Measurements from ENCODE around the gene FNDC7.
"Not testable (repeated sequence)": the region's sequence is repeated elsewhere in the genome, so short reads cannot be mapped to it uniquely, and the experiment has no call there.

Gene FNDC7

DNA sequence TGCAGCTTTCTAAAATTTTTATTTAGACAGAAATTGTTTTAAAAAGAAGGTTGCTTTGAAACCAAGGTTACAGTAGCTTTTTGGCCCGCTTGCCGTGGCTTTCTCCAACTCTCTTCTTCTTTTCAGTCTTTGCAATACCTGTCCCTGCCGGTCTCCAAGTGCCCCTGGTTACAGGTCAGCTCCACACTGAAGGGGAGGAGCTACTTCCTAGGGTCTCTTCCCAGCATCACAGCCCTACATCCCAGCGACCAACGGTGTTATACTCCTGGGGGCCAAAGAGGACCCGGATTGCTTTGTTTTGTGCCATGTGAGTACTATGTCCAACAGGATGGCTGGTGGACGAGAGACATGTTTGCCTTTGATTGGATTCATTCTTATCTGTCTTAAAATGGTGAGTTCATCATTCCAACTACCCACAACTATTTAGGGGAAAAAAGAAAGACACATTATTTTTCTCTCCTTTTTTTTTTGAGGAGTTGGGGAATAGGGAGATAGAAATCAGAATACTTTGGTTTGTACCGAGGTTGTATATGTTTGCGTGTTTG is at the start of gene FNDC7:
TSS of gene FNDC7 (plus strand) at position 303 of the 545 bp plus-strand sequence. CDS start at position 329, 26 bp downstream.
- no peak for TF ChIP-seq CTCF (conservative IDR thresholded peaks at IDR 0.05; ENCODE audit: low read depth)
- POLR2A ChIA-PET (ENCODE audit: low non-redundant PET): no interaction called here
- CTCF ChIA-PET: interaction anchor here (0.6 kb wide), 1 partner anchor 14 kb away, joined by 7 read pairs; no protein-coding TSS in a partner anchor
- no peak for DNase-seq (ENCODE audit: low spot score)
- no peak within 1 kb of the TSS for H3K27ac ChIP-seq

DNA sequence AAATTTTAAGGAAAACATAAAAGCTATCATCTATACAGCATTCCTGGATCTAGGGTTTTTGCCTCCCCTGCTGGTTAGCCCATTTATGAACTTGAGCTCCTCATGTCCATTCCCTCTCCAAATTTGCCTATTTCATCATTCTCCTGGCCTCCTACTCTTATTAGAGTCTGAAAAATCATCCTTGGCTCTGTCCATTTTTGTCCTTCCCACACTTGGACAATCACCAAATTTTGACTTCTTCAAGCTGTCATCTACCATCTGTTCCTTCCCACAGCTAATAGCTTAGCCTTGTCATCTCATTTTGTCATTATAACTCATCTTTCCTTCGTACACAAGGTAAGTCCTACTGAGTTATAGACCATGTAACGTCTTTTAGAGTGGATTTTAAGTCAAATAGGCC is 49.6 kb upstream of the FNDC7 start:
- no peak for DNase-seq (ENCODE audit: low spot score)
- ChIA-PET CTCF (interaction anchor here (0.5 to 0.7 kb wide), 2 partner anchors 144 to 539 kb away, joined by 3 to 5 read pairs; no protein-coding TSS in a partner anchor), POLR2A (ENCODE audit: low non-redundant PET) (no interaction called here)
- TF ChIP-seq CTCF (conservative IDR thresholded peaks at IDR 0.05; ENCODE audit: low read depth): no peak
- no peak overlapping the region for H3K27ac ChIP-seq

- POLR2A ChIA-PET (ENCODE audit: low non-redundant PET): no interaction called here
- H3K27ac ChIP-seq: no peak overlapping the region
- no peak for DNase-seq (ENCODE audit: low spot score)
- TF ChIP-seq CTCF (conservative IDR thresholded peaks at IDR 0.05; ENCODE audit: low read depth): no peak
- CTCF ChIA-PET: interaction anchor here (0.6 kb wide), 1 partner anchor 162 kb away, joined by 3 read pairs; no protein-coding TSS in a partner anchor
Measured at GRCh38 chr1:108664481-108664880, 48.2 kb upstream of the FNDC7 start.

GRCh38 chr1:108665067-108665466 is 47.6 kb upstream of the FNDC7 start:
- H3K27ac ChIP-seq: no peak overlapping the region
- ChIA-PET CTCF (interaction anchor here (0.6 kb wide), 1 partner anchor 161 kb away, joined by 3 read pairs; no protein-coding TSS in a partner anchor), POLR2A (ENCODE audit: low non-redundant PET) (no interaction called here)

DNA sequence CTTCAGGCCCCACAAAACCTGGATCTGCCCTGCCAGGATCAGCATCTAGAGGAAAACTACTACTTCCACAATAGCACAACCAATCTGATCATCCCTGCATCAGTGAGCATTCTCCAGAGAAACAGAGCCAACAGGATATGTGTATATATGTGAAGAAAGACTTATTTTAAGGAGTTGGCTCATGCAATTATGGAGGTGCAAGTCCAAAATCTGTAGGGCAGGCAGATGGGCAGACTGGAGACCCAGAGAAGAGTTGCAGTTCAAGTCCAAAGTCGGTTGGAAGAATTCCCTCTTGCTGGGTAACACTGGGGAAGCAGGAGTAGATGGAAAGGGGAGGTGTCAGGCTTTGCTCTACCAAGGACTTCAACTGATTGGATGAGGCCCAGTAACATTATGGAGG is 46.9 kb upstream of the FNDC7 start:
- no peak for DNase-seq (ENCODE audit: low spot score)
- ChIA-PET POLR2A (ENCODE audit: low non-redundant PET) (no interaction called here), CTCF (no interaction called here)
- no peak for TF ChIP-seq CTCF (conservative IDR thresholded peaks at IDR 0.05; ENCODE audit: low read depth)
- H3K27ac ChIP-seq: no peak overlapping the region

More at GRCh38 chr1:108665067-108665466, 47.6 kb upstream of the FNDC7 start:
- no peak for TF ChIP-seq CTCF (conservative IDR thresholded peaks at IDR 0.05; ENCODE audit: low read depth)
- no peak for DNase-seq (ENCODE audit: low spot score)

- POLR2A ChIA-PET (ENCODE audit: low non-redundant PET); CTCF ChIA-PET; H3K27ac ChIP-seq; DNase-seq (ENCODE audit: low spot score): not testable (repeated sequence)
Measured at GRCh38 chr1:108667422-108667821, 45.3 kb upstream of the FNDC7 start.

DNA sequence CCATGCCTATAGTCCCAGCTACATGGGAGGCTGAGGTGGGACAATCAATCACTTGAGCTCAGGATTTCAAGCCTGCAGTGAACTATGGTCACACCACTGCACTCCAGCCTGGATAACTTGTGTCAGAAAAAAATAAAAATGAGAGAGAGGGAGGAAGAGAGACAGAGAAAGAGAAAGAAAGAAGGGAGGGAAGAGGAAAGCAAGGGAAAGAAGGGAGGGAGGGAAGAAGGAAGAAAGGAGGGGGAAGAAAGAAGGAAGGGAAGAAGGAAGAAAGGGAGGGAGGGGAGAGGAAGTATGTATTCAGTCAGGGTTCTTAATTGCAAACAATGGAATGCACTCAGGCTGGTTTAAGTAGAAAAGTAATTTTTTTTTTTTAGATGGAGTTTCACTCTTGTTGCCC is 43.9 kb upstream of the FNDC7 start:
- DNase-seq (ENCODE audit: low spot score): no peak
- H3K27ac ChIP-seq: no peak overlapping the region
- ChIA-PET POLR2A (ENCODE audit: low non-redundant PET) (no interaction called here), CTCF (no interaction called here)
- no peak for TF ChIP-seq CTCF (conservative IDR thresholded peaks at IDR 0.05; ENCODE audit: low read depth)

All from RWPE1 (cell line).